SK-N-SH treated with all-trans-retinoic acid at 6 μM for 48 hours (cell line): Measurements from ENCODE around the gene DGAT2.

Experiments used
- ATAC-seq: fragments of 200-7000 bp; cut with Tn5 transposase; 3 replicates; pipeline ENCODE4 v1.9.1; 2020; ENCODE audit warnings: mild to moderate bottlenecking, moderate library complexity
- ARNTL ChIP-seq: fragments of 450-650 bp; formaldehyde crosslinking; IDR thresholded peaks from 2 replicates; pipeline ENCODE4 v1.5.0; 2020; ENCODE audit warnings: low read depth, mild to moderate bottlenecking, moderate library complexity, borderline replicate concordance
- BACH2 ChIP-seq: fragments of 250-450 bp; sonication (Bioruptor Pico); IDR thresholded peaks from 2 replicates; pipeline ENCODE4 v1.9.0; 2021; ENCODE audit warnings: mild to moderate bottlenecking, borderline replicate concordance
- CSDC2 ChIP-seq: fragments of 250-450 bp; sonication (Bioruptor Pico); IDR thresholded peaks from 2 replicates; pipeline ENCODE4 v1.5.0; 2020; ENCODE audit warnings: mild to moderate bottlenecking, moderate library complexity
- ESRRG ChIP-seq: fragments of 250-450 bp; sonication (Bioruptor Pico); IDR thresholded peaks from 2 replicates; pipeline ENCODE4 v1.6.1; 2021; ENCODE audit warnings: mild to moderate bottlenecking
- GLIS3 ChIP-seq: fragments of 250-450 bp; sonication (Bioruptor Pico); IDR thresholded peaks from 2 replicates; pipeline ENCODE4 v1.5.0; 2020; ENCODE audit warnings: mild to moderate bottlenecking, moderate library complexity
- ISL1 ChIP-seq: fragments of 250-450 bp; sonication (Bioruptor Pico); IDR thresholded peaks from 2 replicates; pipeline ENCODE4 v2.1.2; 2022; ENCODE audit warnings: mild to moderate bottlenecking, moderate library complexity
- OSR1 ChIP-seq: fragments of 250-450 bp; sonication (Bioruptor Pico); IDR thresholded peaks from 2 replicates; pipeline ENCODE4 v1.8.0; 2022; ENCODE audit warnings: moderate library complexity, mild to moderate bottlenecking, inconsistent platforms
- PPARA ChIP-seq: fragments of 250-450 bp; sonication (Bioruptor Pico); IDR thresholded peaks from 2 replicates; pipeline ENCODE4 v1.5.0; 2020; ENCODE audit warnings: mild to moderate bottlenecking, borderline replicate concordance
- RARB ChIP-seq: fragments of 250-450 bp; sonication (Bioruptor Pico); IDR thresholded peaks from 2 replicates; pipeline ENCODE4 v1.8.0; 2021; ENCODE audit warnings: mild to moderate bottlenecking, moderate library complexity
- SNAI2 ChIP-seq: fragments of 250-450 bp; sonication (Bioruptor Pico); IDR thresholded peaks from 2 replicates; pipeline ENCODE4 v1.5.0; 2020; ENCODE audit warnings: mild to moderate bottlenecking, moderate library complexity
- TCF4 ChIP-seq: fragments of 250-450 bp; sonication (Bioruptor Pico); IDR thresholded peaks from 2 replicates; pipeline ENCODE4 v1.8.0; 2021; ENCODE audit warnings: mild to moderate bottlenecking, moderate library complexity, borderline replicate concordance
- TOX ChIP-seq: fragments of 250-450 bp; sonication (Bioruptor Pico); IDR thresholded peaks from 2 replicates; pipeline ENCODE4 v1.8.0; 2021; ENCODE audit warnings: mild to moderate bottlenecking, moderate library complexity, borderline replicate concordance
- ZC3H10 ChIP-seq: fragments of 250-450 bp; sonication (Bioruptor Pico); IDR thresholded peaks from 2 replicates; pipeline ENCODE4 v1.5.1; 2021; ENCODE audit warnings: mild to moderate bottlenecking, moderate library complexity
- ZFP3 ChIP-seq: fragments of 250-450 bp; sonication (Bioruptor Pico); IDR thresholded peaks from 2 replicates; pipeline ENCODE4 v1.5.0; 2020; ENCODE audit warnings: mild to moderate bottlenecking, moderate library complexity
- ZFP30 ChIP-seq: fragments of 450-650 bp; formaldehyde crosslinking; IDR thresholded peaks from 2 replicates; pipeline ENCODE4 v1.5.0; 2022; ENCODE audit warnings: mild to moderate bottlenecking, moderate library complexity
- ZNF565 ChIP-seq: fragments of 450-650 bp; formaldehyde crosslinking; conservative IDR thresholded peaks from 2 replicates; pipeline ENCODE4 v1.5.0; 2020; ENCODE audit warnings: low read depth, mild to moderate bottlenecking, moderate library complexity
- ZNF70 ChIP-seq: fragments of 450-650 bp; formaldehyde crosslinking; IDR thresholded peaks from 2 replicates; pipeline ENCODE4 v1.5.0; 2020; ENCODE audit warnings: mild to moderate bottlenecking, moderate library complexity
- ZNF8 ChIP-seq: fragments of 450-650 bp; formaldehyde crosslinking; IDR thresholded peaks from 2 replicates; pipeline ENCODE4 v1.5.0; 2020; ENCODE audit warnings: mild to moderate bottlenecking, moderate library complexity
- TF ChIP-seq, protein P1 (sequence below): fragments of 250-450 bp; sonication (Bioruptor Pico); IDR thresholded peaks from 2 replicates; pipeline ENCODE4 v1.8.0; 2020; ENCODE audit warnings: mild to moderate bottlenecking, moderate library complexity, borderline replicate concordance
- TF ChIP-seq, protein P2 (sequence below): fragments of 250-450 bp; sonication (Bioruptor Pico); IDR thresholded peaks from 2 replicates; pipeline ENCODE4 v1.8.0; 2021; ENCODE audit warnings: low read depth, mild to moderate bottlenecking, moderate library complexity, borderline replicate concordance
- TF ChIP-seq, protein P3 (sequence below): fragments of 250-450 bp; sonication (Bioruptor Pico); IDR thresholded peaks from 2 replicates; pipeline ENCODE4 v1.5.1; 2020; ENCODE audit warnings: low read depth, mild to moderate bottlenecking, moderate library complexity
- TF ChIP-seq, protein P4 (sequence below): fragments of 250-450 bp; sonication (Bioruptor Pico); IDR thresholded peaks from 2 replicates; pipeline ENCODE4 v1.5.1; 2021; ENCODE audit warnings: mild to moderate bottlenecking, moderate library complexity

The DGAT2 gene

DNA sequence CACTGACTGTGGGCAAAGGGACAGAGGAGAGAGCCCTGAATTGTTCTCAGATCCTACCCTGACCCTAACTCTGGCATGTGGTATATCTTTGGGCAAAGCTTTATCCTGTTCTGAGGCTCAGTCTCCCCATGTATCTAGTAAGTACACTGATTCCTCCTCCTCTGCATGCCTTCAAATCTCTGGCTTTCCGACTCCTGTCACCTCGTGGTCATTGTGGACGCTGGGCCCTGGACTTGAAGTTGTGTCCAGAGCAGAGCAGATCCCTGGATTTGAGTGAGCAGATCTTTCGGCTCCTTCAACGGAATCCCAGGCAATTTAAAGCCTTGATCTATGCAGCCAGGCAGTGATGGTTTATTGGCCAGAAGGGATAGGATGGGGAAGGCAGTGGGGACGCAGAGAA, 47.9 kb upstream of the DGAT2 start (continued):
- TF ChIP-seq, protein P1, sequence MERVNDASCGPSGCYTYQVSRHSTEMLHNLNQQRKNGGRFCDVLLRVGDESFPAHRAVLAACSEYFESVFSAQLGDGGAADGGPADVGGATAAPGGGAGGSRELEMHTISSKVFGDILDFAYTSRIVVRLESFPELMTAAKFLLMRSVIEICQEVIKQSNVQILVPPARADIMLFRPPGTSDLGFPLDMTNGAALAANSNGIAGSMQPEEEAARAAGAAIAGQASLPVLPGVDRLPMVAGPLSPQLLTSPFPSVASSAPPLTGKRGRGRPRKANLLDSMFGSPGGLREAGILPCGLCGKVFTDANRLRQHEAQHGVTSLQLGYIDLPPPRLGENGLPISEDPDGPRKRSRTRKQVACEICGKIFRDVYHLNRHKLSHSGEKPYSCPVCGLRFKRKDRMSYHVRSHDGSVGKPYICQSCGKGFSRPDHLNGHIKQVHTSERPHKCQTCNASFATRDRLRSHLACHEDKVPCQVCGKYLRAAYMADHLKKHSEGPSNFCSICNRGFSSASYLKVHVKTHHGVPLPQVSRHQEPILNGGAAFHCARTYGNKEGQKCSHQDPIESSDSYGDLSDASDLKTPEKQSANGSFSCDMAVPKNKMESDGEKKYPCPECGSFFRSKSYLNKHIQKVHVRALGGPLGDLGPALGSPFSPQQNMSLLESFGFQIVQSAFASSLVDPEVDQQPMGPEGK = no peak
- TF ChIP-seq, protein P2, sequence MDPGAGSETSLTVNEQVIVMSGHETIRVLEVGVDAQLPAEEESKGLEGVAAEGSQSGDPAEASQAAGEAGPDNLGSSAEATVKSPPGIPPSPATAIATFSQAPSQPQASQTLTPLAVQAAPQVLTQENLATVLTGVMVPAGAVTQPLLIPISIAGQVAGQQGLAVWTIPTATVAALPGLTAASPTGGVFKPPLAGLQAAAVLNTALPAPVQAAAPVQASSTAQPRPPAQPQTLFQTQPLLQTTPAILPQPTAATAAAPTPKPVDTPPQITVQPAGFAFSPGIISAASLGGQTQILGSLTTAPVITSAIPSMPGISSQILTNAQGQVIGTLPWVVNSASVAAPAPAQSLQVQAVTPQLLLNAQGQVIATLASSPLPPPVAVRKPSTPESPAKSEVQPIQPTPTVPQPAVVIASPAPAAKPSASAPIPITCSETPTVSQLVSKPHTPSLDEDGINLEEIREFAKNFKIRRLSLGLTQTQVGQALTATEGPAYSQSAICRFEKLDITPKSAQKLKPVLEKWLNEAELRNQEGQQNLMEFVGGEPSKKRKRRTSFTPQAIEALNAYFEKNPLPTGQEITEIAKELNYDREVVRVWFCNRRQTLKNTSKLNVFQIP (CRISPR knock-in tag) = no peak
- no peak for TF ChIP-seq ZC3H10
- TF ChIP-seq ARNTL = no peak
- no peak for TF ChIP-seq SNAI2 (CRISPR knock-in tag)

DNA sequence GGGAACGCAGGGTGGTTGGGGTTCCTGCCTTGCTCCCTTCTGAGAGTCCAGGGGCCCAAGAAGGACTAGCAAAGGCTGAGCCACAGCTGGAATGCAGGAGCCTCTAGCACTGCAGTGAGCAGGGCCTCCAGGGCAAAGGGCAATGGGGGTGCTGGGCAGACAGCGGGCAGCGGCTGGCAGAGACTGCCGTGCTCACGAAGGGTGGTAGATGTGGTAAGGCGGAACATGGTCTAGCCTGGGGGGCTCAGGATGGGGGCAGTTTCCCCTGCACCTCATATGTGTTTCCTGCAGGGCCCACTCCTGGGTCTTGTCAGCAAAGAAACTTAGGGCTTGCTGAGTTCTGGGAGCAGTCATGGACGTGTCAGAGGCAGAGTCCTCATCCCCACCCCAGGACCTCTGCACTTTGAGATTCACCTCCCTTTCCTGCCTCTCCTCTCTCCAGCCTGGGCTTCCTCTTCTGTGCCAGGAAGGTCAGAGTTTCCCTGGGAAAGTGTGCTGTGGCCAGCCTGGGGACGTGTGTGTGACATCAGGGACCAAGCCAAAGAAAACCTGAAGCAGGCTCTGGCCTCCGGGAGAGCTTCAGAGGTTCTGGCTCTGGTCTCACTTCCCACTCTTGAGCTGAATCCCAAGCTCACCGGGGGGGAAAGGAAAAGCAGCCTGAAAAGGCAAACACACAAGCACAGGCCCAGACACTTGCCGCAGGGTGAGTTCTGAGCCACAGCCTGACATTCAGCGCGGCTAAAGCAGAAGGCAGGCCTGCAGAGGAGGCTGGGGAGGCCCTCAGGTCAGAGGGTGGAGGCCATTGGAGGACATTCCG, 46.5 kb upstream of the DGAT2 start:
- TF ChIP-seq ESRRG (CRISPR knock-in tag) (no peak), RARB (CRISPR knock-in tag) (no peak), GLIS3 (CRISPR knock-in tag) (no peak), TOX (CRISPR knock-in tag) (no peak), OSR1 (CRISPR knock-in tag) (no peak), BACH2 (CRISPR knock-in tag) (no peak), ZNF565 (CRISPR knock-in tag) (no peak), TCF4 (CRISPR knock-in tag) (no peak), ZFP3 (CRISPR knock-in tag) (no peak), ZC3H10 (no peak)
- TF ChIP-seq, protein P3, sequence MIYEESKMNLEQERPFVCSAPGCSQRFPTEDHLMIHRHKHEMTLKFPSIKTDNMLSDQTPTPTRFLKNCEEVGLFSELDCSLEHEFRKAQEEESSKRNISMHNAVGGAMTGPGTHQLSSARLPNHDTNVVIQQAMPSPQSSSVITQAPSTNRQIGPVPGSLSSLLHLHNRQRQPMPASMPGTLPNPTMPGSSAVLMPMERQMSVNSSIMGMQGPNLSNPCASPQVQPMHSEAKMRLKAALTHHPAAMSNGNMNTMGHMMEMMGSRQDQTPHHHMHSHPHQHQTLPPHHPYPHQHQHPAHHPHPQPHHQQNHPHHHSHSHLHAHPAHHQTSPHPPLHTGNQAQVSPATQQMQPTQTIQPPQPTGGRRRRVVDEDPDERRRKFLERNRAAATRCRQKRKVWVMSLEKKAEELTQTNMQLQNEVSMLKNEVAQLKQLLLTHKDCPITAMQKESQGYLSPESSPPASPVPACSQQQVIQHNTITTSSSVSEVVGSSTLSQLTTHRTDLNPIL (CRISPR knock-in tag) = no peak
- TF ChIP-seq, protein P4, sequence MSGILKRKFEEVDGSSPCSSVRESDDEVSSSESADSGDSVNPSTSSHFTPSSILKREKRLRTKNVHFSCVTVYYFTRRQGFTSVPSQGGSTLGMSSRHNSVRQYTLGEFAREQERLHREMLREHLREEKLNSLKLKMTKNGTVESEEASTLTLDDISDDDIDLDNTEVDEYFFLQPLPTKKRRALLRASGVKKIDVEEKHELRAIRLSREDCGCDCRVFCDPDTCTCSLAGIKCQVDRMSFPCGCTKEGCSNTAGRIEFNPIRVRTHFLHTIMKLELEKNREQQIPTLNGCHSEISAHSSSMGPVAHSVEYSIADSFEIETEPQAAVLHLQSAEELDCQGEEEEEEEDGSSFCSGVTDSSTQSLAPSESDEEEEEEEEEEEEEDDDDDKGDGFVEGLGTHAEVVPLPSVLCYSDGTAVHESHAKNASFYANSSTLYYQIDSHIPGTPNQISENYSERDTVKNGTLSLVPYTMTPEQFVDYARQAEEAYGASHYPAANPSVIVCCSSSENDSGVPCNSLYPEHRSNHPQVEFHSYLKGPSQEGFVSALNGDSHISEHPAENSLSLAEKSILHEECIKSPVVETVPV (CRISPR knock-in tag) = no peak
- TF ChIP-seq, protein P2 (CRISPR knock-in tag) = no peak
- TF ChIP-seq, protein P1 = no peak
- ATAC-seq = no peak

DNA sequence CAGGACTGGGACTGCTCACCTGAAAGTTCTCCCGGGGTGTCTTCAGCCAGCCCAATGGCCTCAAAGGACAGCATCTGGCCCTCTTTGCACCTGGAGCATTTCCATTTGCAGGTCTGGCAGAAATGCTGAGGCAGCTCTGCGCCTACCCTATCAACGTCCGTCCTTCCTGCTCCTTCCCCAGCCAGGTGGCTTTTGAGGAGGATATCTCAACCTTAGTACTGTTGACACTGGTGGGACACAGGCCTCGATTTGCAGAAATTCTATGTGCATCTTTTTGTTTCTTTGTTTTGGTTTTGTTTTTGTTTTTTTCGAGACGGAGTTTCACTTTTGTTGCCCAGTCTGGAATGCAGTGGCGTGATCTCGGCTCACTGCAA, 45.9 kb upstream of the DGAT2 start:
- ATAC-seq = no peak
- TF ChIP-seq OSR1 (CRISPR knock-in tag) (no peak), ZNF70 (no peak), PPARA (CRISPR knock-in tag) (no peak), ESRRG (CRISPR knock-in tag) (no peak), ZFP3 (CRISPR knock-in tag) (no peak), RARB (CRISPR knock-in tag) (no peak), ZFP30 (CRISPR knock-in tag) (no peak), BACH2 (CRISPR knock-in tag) (no peak), ZC3H10 (no peak), ISL1 (CRISPR knock-in tag) (no peak), ZNF8 (CRISPR knock-in tag) (no peak), ZNF565 (CRISPR knock-in tag) (no peak), CSDC2 (no peak), SNAI2 (CRISPR knock-in tag) (no peak)
- TF ChIP-seq, protein P1 = no peak
- TF ChIP-seq, protein P3 (CRISPR knock-in tag) = no peak
